ENCODE data around the gene LRRC30.

The LRRC30 gene

DNA sequence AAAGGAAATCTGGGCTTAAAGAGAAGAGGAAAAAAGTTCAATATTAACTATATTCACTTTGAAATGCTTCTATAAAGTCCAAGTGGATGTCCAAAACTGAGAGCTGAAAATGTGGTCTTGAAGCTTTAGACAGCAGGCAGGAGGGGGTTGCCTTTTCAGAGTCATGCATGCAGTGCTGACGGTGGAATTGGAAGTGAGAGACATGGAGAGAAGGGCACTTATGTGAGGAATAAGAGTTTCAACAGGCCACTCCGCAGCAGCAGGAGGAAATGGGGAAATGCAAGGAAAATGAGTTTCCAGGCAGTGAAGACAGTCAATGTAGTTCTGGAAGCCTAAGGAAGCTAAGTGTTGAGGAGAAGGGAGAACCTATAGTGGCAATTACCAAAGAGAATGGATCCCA lies 33.0 kb upstream of the LRRC30 start:
- H4K20me1 ChIP-seq (ENCODE audit: low read depth, low read length), result no peaks in the 10 kb centered on the region
- H3K4me2 ChIP-seq (ENCODE audit: low read depth, low read length, poor library complexity, severe bottlenecking), result no peak overlapping the region
- no peak overlapping the region for H3K27ac ChIP-seq (ENCODE audit: low read depth, low read length)
- no peak for TF ChIP-seq EZH2phosphoT487 (conservative IDR thresholded peaks at IDR 0.05; ENCODE audit: low read length)
- TF ChIP-seq, protein P1, sequence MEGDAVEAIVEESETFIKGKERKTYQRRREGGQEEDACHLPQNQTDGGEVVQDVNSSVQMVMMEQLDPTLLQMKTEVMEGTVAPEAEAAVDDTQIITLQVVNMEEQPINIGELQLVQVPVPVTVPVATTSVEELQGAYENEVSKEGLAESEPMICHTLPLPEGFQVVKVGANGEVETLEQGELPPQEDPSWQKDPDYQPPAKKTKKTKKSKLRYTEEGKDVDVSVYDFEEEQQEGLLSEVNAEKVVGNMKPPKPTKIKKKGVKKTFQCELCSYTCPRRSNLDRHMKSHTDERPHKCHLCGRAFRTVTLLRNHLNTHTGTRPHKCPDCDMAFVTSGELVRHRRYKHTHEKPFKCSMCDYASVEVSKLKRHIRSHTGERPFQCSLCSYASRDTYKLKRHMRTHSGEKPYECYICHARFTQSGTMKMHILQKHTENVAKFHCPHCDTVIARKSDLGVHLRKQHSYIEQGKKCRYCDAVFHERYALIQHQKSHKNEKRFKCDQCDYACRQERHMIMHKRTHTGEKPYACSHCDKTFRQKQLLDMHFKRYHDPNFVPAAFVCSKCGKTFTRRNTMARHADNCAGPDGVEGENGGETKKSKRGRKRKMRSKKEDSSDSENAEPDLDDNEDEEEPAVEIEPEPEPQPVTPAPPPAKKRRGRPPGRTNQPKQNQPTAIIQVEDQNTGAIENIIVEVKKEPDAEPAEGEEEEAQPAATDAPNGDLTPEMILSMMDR (IDR thresholded peaks at IDR 0.05; ENCODE audit: insufficient read depth, low read length, poor library complexity, severe bottlenecking), result no peak
- no peaks in the 10 kb centered on the region for H3K36me3 ChIP-seq (ENCODE audit: low read length)
- no peak overlapping the region for H3K9ac ChIP-seq (ENCODE audit: low read length)
- H3K27me3 ChIP-seq (ENCODE audit: low read length), result no peaks in the 10 kb centered on the region
- no peak overlapping the region for H3K4me3 ChIP-seq (ENCODE audit: insufficient read depth, low read length, poor library complexity, severe bottlenecking)
- no peaks in the 10 kb centered on the region for H3K79me2 ChIP-seq (ENCODE audit: insufficient read depth, low read length)
- H3F3A ChIP-seq (ENCODE audit: insufficient read depth), result no peaks in the 10 kb centered on the region
- no peak overlapping the region for H2AFZ ChIP-seq (ENCODE audit: low read depth, low read length, severe bottlenecking)
- no peaks in the 10 kb centered on the region for H3K9me2 ChIP-seq (replicated peaks; ENCODE audit: insufficient read depth, low read length)
- H3K9me3 ChIP-seq (ENCODE audit: insufficient read depth, low read length), result no peaks in the 10 kb centered on the region

DNA sequence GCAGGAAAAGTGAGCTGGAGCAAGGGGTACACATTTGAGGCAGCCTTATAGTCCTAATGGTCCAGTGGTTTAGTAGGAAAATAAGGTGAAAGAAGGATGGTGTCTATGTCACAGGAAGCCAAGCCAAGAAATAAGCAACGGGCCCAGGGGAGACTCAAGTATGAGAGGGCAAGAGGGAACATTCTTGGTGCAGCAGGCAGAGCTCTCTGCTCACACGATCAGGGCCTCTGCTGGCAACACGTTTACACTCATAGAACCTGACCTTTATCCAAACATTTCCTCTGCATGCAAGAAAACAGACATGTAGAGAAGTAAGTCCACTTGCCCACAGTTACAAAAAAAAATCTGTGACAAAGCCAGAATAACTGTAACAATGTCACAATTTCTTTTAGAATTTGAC lies 32.6 kb upstream of the LRRC30 start:
- Histone ChIP-seq H3K4me3 (ENCODE audit: insufficient read depth, low read length, poor library complexity, severe bottlenecking) (no peak overlapping the region), H3K27ac (ENCODE audit: low read depth, low read length) (no peak overlapping the region), H3K36me3 (ENCODE audit: low read length) (no peaks in the 10 kb centered on the region), H2AFZ (ENCODE audit: low read depth, low read length, severe bottlenecking) (no peak overlapping the region), H4K20me1 (ENCODE audit: low read depth, low read length) (no peaks in the 10 kb centered on the region), H3K27me3 (ENCODE audit: low read length) (no peaks in the 10 kb centered on the region), H3K79me2 (ENCODE audit: insufficient read depth, low read length) (no peaks in the 10 kb centered on the region), H3K4me2 (ENCODE audit: low read depth, low read length, poor library complexity, severe bottlenecking) (no peak overlapping the region), H3F3A (ENCODE audit: insufficient read depth) (no peaks in the 10 kb centered on the region), H3K9me2 (replicated peaks; ENCODE audit: insufficient read depth, low read length) (no peaks in the 10 kb centered on the region), H3K9ac (ENCODE audit: low read length) (no peak overlapping the region), H3K9me3 (ENCODE audit: insufficient read depth, low read length) (no peaks in the 10 kb centered on the region)
- TF ChIP-seq EZH2phosphoT487 (conservative IDR thresholded peaks at IDR 0.05; ENCODE audit: low read length), result no peak
- TF ChIP-seq, protein P1 (IDR thresholded peaks at IDR 0.05; ENCODE audit: insufficient read depth, low read length, poor library complexity, severe bottlenecking), result no peak

DNA sequence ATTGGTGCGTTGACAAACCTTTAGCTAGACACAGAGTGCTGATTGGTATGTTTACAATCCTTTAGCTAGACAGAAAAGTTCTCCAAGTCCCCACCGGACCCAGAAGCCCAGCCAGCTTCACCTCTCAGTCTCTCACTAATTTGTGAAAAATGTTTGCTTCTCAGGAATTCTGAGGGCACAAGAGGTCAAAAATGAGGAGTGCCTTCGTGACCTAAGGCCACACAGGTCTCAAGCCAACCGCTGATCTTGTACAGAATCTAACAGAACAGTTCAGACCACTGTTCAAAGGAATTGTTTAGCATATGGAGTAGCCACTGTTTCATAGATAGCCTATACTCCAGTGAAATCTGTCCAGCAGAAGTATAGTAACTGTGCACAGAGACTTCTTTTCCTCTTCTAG lies 29.8 kb upstream of the LRRC30 start:
- H3K36me3 ChIP-seq (ENCODE audit: low read length), result no peaks in the 10 kb centered on the region
- H3K4me3 ChIP-seq (ENCODE audit: insufficient read depth, low read length, poor library complexity, severe bottlenecking), result no peak overlapping the region
- no peaks in the 10 kb centered on the region for H4K20me1 ChIP-seq (ENCODE audit: low read depth, low read length)
- H2AFZ ChIP-seq (ENCODE audit: low read depth, low read length, severe bottlenecking), result no peak overlapping the region
- H3K27ac ChIP-seq (ENCODE audit: low read depth, low read length), result no peak overlapping the region
- H3K79me2 ChIP-seq (ENCODE audit: insufficient read depth, low read length), result no peaks in the 10 kb centered on the region
- no peaks in the 10 kb centered on the region for H3F3A ChIP-seq (ENCODE audit: insufficient read depth)
- H3K27me3 ChIP-seq (ENCODE audit: low read length), result no peaks in the 10 kb centered on the region
- no peaks in the 10 kb centered on the region for H3K9me2 ChIP-seq (replicated peaks; ENCODE audit: insufficient read depth, low read length)
- H3K9ac ChIP-seq (ENCODE audit: low read length), result no peak overlapping the region
- no peak overlapping the region for H3K4me2 ChIP-seq (ENCODE audit: low read depth, low read length, poor library complexity, severe bottlenecking)
- TF ChIP-seq EZH2phosphoT487 (conservative IDR thresholded peaks at IDR 0.05; ENCODE audit: low read length), result no peak
- TF ChIP-seq, protein P1 (IDR thresholded peaks at IDR 0.05; ENCODE audit: insufficient read depth, low read length, poor library complexity, severe bottlenecking), result no peak
- H3K9me3 ChIP-seq (ENCODE audit: insufficient read depth, low read length), result no peaks in the 10 kb centered on the region

Data from SU-DHL-6 (cell line).